Retinal pigment epithelial cell (primary cell): Measurements from ENCODE around the gene CCNI2.

Source experiments
- DNase-seq: peaks from one replicate; pipeline ENCODE4 v3.0.0-alpha.2; 2010; ENCODE audit warnings: low read depth
- H3K4me3 ChIP-seq: 2 replicates; pipeline ENCODE4 v1.5.1; 2011; ENCODE audit warnings: mild to moderate bottlenecking, low read length, control low read depth, moderate library complexity
- TF ChIP-seq, protein P1 (sequence below): conservative IDR thresholded peaks from 2 replicates; pipeline ENCODE4 v1.5.1; 2011; ENCODE audit warnings: low read depth, low read length, control low read depth, inconsistent platforms

Gene CCNI2

DNA sequence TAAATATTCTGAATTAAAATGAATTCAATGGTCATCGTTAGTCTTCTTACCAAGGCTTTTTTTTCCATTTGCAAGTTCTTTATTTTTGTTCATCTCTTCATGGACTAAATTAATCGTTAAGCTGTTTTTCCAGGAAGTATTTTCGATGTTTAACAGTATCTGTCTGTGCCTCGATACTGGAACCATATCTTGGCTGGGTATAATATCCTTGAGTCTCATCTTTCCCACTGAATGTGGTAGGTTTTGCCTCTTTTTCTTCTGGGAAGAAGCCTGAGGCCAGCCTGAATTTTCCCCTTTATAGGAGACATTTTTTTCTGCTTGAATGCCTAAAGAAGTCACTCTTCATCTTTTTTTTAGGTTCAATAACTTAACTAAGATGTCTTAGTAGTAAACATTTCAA, 33.8 kb downstream of the CCNI2 start:
- no peak overlapping the region for H3K4me3 ChIP-seq
- no peak for DNase-seq
- TF ChIP-seq, protein P1, sequence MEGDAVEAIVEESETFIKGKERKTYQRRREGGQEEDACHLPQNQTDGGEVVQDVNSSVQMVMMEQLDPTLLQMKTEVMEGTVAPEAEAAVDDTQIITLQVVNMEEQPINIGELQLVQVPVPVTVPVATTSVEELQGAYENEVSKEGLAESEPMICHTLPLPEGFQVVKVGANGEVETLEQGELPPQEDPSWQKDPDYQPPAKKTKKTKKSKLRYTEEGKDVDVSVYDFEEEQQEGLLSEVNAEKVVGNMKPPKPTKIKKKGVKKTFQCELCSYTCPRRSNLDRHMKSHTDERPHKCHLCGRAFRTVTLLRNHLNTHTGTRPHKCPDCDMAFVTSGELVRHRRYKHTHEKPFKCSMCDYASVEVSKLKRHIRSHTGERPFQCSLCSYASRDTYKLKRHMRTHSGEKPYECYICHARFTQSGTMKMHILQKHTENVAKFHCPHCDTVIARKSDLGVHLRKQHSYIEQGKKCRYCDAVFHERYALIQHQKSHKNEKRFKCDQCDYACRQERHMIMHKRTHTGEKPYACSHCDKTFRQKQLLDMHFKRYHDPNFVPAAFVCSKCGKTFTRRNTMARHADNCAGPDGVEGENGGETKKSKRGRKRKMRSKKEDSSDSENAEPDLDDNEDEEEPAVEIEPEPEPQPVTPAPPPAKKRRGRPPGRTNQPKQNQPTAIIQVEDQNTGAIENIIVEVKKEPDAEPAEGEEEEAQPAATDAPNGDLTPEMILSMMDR, result no peak

DNA sequence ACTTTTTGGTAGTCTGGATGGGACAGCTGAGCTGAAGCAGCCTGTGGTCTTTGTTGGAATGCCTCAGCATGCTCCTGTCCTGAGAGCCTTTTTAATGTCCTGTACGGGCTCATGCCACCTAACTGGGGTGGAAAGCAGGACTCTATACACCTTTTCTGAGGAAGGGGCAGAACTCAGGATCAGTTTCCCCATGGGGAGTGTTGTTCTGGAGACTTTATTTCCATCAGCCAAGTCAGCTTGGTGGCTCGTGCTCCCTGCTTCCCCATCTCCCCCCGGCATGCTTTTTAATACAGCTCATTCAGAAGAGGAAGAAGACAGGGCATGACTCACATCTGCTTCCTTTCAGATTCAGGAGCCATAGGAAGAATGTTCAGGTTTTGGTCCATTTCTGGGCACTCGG, 34.9 kb downstream of the CCNI2 start:
- H3K4me3 ChIP-seq, result no peak overlapping the region
- TF ChIP-seq, protein P1, result no peak
- no peak for DNase-seq

DNA sequence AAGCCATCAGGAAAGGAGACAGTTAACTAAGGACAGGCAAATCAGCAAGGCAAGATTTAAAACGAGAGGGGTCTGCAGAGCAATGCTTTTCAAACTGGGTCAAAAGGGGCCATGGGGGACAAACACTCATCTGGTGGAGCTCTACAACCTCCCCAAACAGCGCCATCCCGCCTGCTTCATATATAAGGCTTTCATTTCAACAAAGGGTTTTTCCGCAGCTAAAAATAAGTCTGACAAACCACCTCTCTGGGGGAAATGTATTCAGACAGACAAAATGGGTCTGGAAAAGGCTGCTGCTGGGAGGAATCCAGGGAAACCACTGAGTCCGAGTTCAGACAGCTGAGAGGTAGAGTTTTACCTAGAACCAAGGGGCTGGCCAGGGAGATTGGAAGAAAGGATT, 38.1 kb downstream of the CCNI2 start:
- TF ChIP-seq, protein P1, result no peak
- no peak overlapping the region for H3K4me3 ChIP-seq
- no peak for DNase-seq

DNA sequence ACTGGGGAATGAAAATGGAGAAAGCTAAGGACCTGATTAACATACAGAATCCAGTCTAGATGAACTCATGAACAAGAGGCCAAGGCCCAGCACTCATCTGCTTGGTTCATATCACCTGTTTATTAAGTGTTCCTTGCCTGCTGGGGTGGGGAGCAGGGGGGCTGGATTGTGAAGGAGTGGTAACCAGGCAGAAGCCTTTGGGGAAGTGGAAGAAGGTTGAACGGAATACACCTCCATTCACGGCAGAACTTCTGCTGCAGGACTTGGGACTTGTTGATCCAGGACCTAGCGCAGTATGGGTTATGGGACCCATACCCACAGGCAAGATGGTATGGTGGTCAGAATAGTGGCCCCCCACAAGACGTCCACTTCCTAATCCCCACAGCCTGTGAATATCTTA, 38.6 kb downstream of the CCNI2 start:
- TF ChIP-seq, protein P1, result no peak
- no peak overlapping the region for H3K4me3 ChIP-seq
- no peak for DNase-seq

DNA sequence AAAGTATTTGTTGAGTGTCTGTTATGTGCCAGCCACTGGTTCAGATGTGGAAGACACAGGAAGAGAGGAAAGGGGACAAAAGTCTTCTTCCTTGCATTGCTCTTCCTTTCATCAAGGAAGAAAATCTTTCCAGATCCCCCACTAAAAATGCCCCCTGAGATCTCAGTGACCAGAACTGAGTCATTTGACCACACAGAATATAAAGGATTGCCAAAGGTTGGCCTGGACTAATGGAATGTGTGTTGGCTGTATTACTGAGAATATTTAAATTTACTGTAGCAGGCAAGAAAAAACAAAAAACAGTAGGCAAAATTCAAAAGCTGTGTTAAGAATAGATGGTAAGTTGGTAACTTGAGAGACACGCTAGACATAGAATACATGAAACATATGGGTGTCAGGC, 39.9 kb downstream of the CCNI2 start:
- H3K4me3 ChIP-seq, result no peak overlapping the region
- DNase-seq, result no peak
- TF ChIP-seq, protein P1, result no peak

DNA sequence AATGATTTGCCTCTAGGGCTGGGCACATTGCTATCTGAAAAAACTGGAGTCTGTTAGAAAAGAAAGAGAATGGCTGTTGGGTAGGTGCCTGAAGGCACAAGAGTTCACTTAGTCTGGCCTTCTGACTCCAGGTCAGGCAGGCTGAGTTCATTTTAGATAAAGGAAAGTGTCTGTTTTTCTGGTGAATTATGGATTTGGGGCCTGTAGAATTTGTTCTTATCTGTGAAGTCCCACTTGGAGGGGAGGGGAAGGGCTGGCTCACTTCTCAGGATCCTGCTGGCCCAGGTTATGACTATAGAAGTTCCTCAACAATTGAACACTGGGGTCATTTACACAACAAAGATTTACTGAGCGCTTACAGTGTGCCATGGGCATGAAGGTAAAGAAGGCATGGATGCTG, 41.3 kb downstream of the CCNI2 start:
- TF ChIP-seq, protein P1, result no peak

DNA sequence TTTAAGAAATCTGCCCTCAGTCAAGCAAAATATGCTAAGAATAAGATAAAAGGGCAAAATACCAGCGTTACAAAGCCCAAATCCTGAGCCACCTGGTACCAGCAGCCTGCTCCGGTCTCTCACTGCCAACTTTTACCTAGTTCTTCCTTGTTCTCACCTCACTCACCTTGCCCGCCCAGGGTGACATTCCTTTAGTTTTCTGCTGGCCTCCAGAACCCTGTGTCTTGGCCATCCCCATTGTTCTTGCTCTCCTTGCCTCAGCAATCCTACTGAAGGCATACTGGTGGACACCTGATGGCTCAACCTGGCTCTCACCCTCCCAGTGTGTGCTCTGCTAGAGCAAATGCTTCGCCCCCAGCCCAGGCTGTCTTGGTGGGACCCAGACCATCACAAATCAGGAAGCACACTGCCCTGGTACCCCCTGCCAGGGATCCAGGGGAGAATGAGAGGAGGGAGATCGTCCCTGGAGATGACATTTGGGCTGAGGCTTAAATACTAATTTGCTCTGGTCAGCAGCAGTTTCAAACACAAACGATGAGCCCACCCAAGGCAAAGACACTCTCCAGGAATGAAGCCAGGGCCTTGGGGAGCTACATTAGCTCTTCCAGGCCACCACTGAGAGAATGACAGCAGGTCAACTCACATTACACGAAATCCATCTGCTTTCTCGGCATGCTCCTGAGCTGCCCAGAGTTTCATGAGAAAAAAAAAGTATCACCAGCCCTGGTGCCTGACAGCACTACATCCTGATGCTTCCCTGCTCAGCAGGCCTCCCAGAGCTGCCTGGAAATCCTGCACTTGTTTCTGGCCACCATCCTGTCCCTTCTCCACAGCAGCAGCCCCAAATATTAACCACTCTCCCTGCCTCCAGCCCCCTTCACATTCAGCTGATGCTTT, 42.0 kb downstream of the CCNI2 start:
- TF ChIP-seq, protein P1, result no peak
- no peak for DNase-seq
- H3K4me3 ChIP-seq, result no peak overlapping the region

More for the DNA sequence above, 41.3 kb downstream of the CCNI2 start:
- DNase-seq, result no peak
- H3K4me3 ChIP-seq, result no peak overlapping the region
